CD14-positive monocyte (primary cell): Measurements from ENCODE around the gene PRKACA. TPM values are rescaled to one million over a fixed set of nuclear protein-coding genes. Genes with fewer than 3 reads are reported as not detected.

Experiments
- DNase-seq, 3 donors: peaks; one replicate each; pipeline ENCODE4 v3.0.0-alpha.2; 2011 to 2022
- H2AFZ ChIP-seq: 2 replicates; pipeline ENCODE4 v1.6.0; 2012; ENCODE audit warnings: mild to moderate bottlenecking, low read depth, low read length, inconsistent platforms; ENCODE audit not compliant: insufficient read depth, poor library complexity, severe bottlenecking
- H3K27ac ChIP-seq, 2 donors: 1 replicate in 1 of 2; 2 replicates in 1 of 2; pipeline ENCODE4 v1.5.1; 2012 to 2013; ENCODE audit warnings: low read length in 2 of 2, control low read depth in 1 of 2, inconsistent platforms in 1 of 2, low read depth in 1 of 2, mild to moderate bottlenecking in 1 of 2
- H3K27me3 ChIP-seq, 2 donors: one replicate each; pipeline versions ENCODE4 v1.6.0 to v1.6.1; 2011 to 2013; ENCODE audit warnings: low read length in 2 of 2; ENCODE audit not compliant: control insufficient read depth in 2 of 2, insufficient read depth in 2 of 2
- H3K36me3 ChIP-seq, 2 donors: replicated peaks in 1 of 2; 1 replicate in 1 of 2; 2 replicates in 1 of 2; pipeline versions ENCODE4 v1.5.1 to v1.6.1; 2012 to 2013; ENCODE audit warnings: low read length in 2 of 2, control low read depth in 1 of 2, inconsistent platforms in 1 of 2, mild to moderate bottlenecking in 1 of 2; ENCODE audit not compliant: insufficient read depth in 2 of 2, control insufficient read depth in 1 of 2
- H3K4me1 ChIP-seq, 2 donors: 1 replicate in 1 of 2; 2 replicates in 1 of 2; pipeline versions ENCODE4 v1.5.1 to v1.6.1; 2012 to 2013; ENCODE audit warnings: low read length in 2 of 2, control low read depth in 1 of 2, inconsistent platforms in 1 of 2, mild to moderate bottlenecking in 1 of 2, moderate library complexity in 1 of 2; ENCODE audit not compliant: insufficient read depth in 2 of 2, control insufficient read depth in 1 of 2
- H3K4me2 ChIP-seq: replicated peaks from 2 replicates; pipeline ENCODE3; 2012; ENCODE audit warnings: low read length, moderate library complexity, mild to moderate bottlenecking; ENCODE audit not compliant: poor library complexity, severe bottlenecking; ENCODE audit errors: extremely low read depth
- H3K4me3 ChIP-seq, 3 experiments: fragments of 200-600 bp in 1 of 3; sonication (generic) in 1 of 3; replicated peaks in 1 of 3; 1 replicate in 2 of 3; 2 replicates in 1 of 3; pipeline ENCODE4 v1.5.1; 2011 to 2013; ENCODE audit warnings: low read length in 3 of 3, mild to moderate bottlenecking in 3 of 3, control low read depth in 2 of 3, low read depth in 2 of 3, inconsistent platforms in 1 of 3, moderate library complexity in 1 of 3
- H3K79me2 ChIP-seq: 2 replicates; pipeline ENCODE4 v1.6.0; 2012; ENCODE audit warnings: mild to moderate bottlenecking, control low read depth, inconsistent platforms, low read length, moderate library complexity; ENCODE audit not compliant: insufficient read depth
- H3K9ac ChIP-seq: 2 replicates; pipeline ENCODE4 v1.6.0; 2017; ENCODE audit warnings: low read length, mild to moderate bottlenecking; ENCODE audit not compliant: insufficient read depth, poor library complexity, severe bottlenecking
- H3K9me3 ChIP-seq, 2 donors: replicated peaks in 1 of 2; 1 replicate in 1 of 2; 2 replicates in 1 of 2; pipeline versions ENCODE4 v1.5.1 to v1.6.1; 2012 to 2013; ENCODE audit warnings: low read length in 2 of 2, control low read depth in 1 of 2; ENCODE audit not compliant: control insufficient read depth in 1 of 2, insufficient read depth in 1 of 2
- H4K20me1 ChIP-seq: 2 replicates; pipeline ENCODE4 v1.6.0; 2012; ENCODE audit warnings: mild to moderate bottlenecking, low read length, control low read depth, moderate library complexity; ENCODE audit not compliant: insufficient read depth
- H3K27ac Mint-ChIP-seq, 7 donors: one replicate each; pipeline ENCODE4 v1.8.0; 2020; ENCODE audit warnings: mild to moderate bottlenecking in 7 of 7, mixed read lengths in 7 of 7, moderate library complexity in 6 of 7, inconsistent platforms in 2 of 7
- H3K27me3 Mint-ChIP-seq, 3 donors: one replicate each; pipeline ENCODE4 v1.8.0; 2021 to 2022; ENCODE audit warnings: low read depth in 3 of 3, mild to moderate bottlenecking in 3 of 3, mixed read lengths in 3 of 3, moderate library complexity in 3 of 3, inconsistent platforms in 1 of 3
- H3K36me3 Mint-ChIP-seq, 2 donors: one replicate each; pipeline ENCODE4 v1.8.0; 2020; ENCODE audit warnings: mixed read lengths in 2 of 2, inconsistent platforms in 1 of 2, mild to moderate bottlenecking in 1 of 2
- H3K4me1 Mint-ChIP-seq: one replicate; pipeline ENCODE4 v1.8.0; 2020; ENCODE audit warnings: mild to moderate bottlenecking, mixed read lengths
- H3K4me3 Mint-ChIP-seq, 2 donors: one replicate each; pipeline ENCODE4 v1.8.0; 2020; ENCODE audit warnings: mild to moderate bottlenecking in 2 of 2, mixed read lengths in 2 of 2, moderate library complexity in 1 of 2
- H3K9me3 Mint-ChIP-seq, 7 donors: one replicate each; pipeline ENCODE4 v1.8.0; 2020 to 2022; ENCODE audit warnings: mixed read lengths in 7 of 7, mild to moderate bottlenecking in 6 of 7, moderate library complexity in 6 of 7, inconsistent platforms in 2 of 7
- CTCF ChIP-seq: fragments of 200-600 bp; IDR thresholded peaks from one replicate; pipeline ENCODE4 v1.8.0; 2022; ENCODE audit warnings: antibody characterized with exemption, mild to moderate bottlenecking
- WGBS: methylation state at CpG from one replicate; pipeline ENCODE4 v1.1.5; 2013; ENCODE audit warnings: missing lambda C conversion rate; ENCODE audit not compliant: insufficient coverage; 5-methylcytosine and 5-hydroxymethylcytosine counted together
- intact Hi-C, 2 donors: fragments of 100-400 bp; cut with micrococcal nuclease; formaldehyde crosslinking; loops; one replicate each; pipeline versions ENCODE4 v1.15.0 to v1.15.1; 2023
- polyA plus RNA-seq, 3 donors: library from polyadenylated mRNA; depleted of rRNA in 1 of 3; unstranded in 2 of 3; stranded (reverse) in 1 of 3; fragments of 300-500 nt in 2 of 3; fragments of >200 nt in 1 of 3; fragmentation: Illumina TruSeq in 2 of 3; gene quantifications; 1 replicate in 2 of 3; 2 replicates in 1 of 3; pipeline ENCODE4 v1.2.3, GENCODE V29; 2012 to 2021

PRKACA gene
- polyA plus RNA-seq, 3 donors: 2.0 to 231 (median 3.8) TPM

DNA sequence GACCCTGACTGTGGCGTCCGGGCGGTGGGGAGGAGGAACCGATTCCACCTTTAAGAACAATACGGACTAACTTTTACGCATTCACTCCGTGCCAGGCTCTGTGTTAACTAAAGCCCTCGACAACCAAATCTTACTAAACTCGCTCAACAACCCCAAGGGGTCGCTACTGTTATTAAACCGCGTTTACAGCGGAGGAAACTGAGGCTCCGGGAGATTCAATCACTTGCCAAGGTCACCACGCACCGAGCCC is 28.2 kb downstream of the PRKACA start:
- Mint-ChIP-seq H3K4me1 (peaks cover 15% of the 10 kb centered on the region), H3K27ac (peak overlapping the region in 3 of 7 donors; percentile 21 to 75 (median 63)), H3K9me3 (peaks cover 0 to 11% (median 9%) of the 10 kb centered on the region in 7 donors), H3K4me3 (peak overlapping the region; percentile 77 to 83), H3K27me3 (peaks cover 2 to 6% (median 5%) of the 10 kb centered on the region in 3 donors), H3K36me3 (peaks cover 24 to 27% of the 10 kb centered on the region in 2 donors)
- Histone ChIP-seq H3K9ac (peak overlapping the region; percentile 21), H3K9me3 (peaks cover 6 to 8% of the 10 kb centered on the region in 2 donors), H3K4me1 (peaks cover 18 to 23% of the 10 kb centered on the region in 2 donors), H3K27ac (no peak overlapping the region), H3K4me2 (peak overlapping the region; percentile 100), H4K20me1 (peaks cover 35% of the 10 kb centered on the region), H3K4me3 (peak overlapping the region; percentile 25 to 70 (median 25)), H3K27me3 (peaks cover 0 to 2% of the 10 kb centered on the region in 2 donors), H3K36me3 (peaks cover 7 to 19% of the 10 kb centered on the region in 2 donors), H2AFZ (peak overlapping the region; percentile 46), H3K79me2 (peaks cover 7% of the 10 kb centered on the region)
- no peak for DNase-seq
- TF ChIP-seq CTCF: no peak
- 33% methylated on average over 16 of the region's 16 CpGs for WGBS
- intact Hi-C loops: no loop called here

- Mint-ChIP-seq H3K4me3 (peak overlapping the region; percentile 77 to 83), H3K27me3 (peaks cover 2 to 6% (median 5%) of the 10 kb centered on the region in 3 donors), H3K9me3 (peaks cover 0 to 11% (median 9%) of the 10 kb centered on the region in 7 donors), H3K36me3 (peaks cover 23 to 27% of the 10 kb centered on the region in 2 donors), H3K4me1 (peaks cover 15% of the 10 kb centered on the region), H3K27ac (peak overlapping the region in 3 of 7 donors; percentile 21 to 75 (median 63))
- peaks cover 6 to 8% of the 10 kb centered on the region in 2 donors for H3K9me3 ChIP-seq
- TF ChIP-seq CTCF: no peak
- H3K4me2 ChIP-seq: peak overlapping the region; percentile 100
- H3K79me2 ChIP-seq: peaks cover 7% of the 10 kb centered on the region
- H4K20me1 ChIP-seq: peaks cover 33% of the 10 kb centered on the region
- no peak overlapping the region for H2AFZ ChIP-seq
- H3K27me3 ChIP-seq: peaks cover 0 to 2% of the 10 kb centered on the region in 2 donors
- no peak overlapping the region for H3K27ac ChIP-seq
- H3K36me3 ChIP-seq: peaks cover 7 to 19% of the 10 kb centered on the region in 2 donors
- intact Hi-C loops: no loop called here
- H3K9ac ChIP-seq: no peak overlapping the region
- H3K4me1 ChIP-seq: peaks cover 18 to 23% of the 10 kb centered on the region in 2 donors
- H3K4me3 ChIP-seq: peak overlapping the region in 1 of 3 experiments; percentile 70
- 92% methylated on average over 23 of the region's 30 CpGs for WGBS
- no peak for DNase-seq
Measured at GRCh38 chr19:14088634-14089411, 28.7 kb downstream of the PRKACA start.
